Endothelial cell of umbilical vein (primary cell): ENCODE results near the gene MVB12B. TPM values are rescaled to one million over a fixed set of nuclear protein-coding genes. Genes with fewer than 3 reads are reported as not detected.

ENCODE experiments used
- BruUV-seq: library from RNA; stranded (reverse); fragments of 400-500 nt; replicated peaks from 2 replicates; lab custom pipeline; 2021; lab: Mats Ljungman, UMichigan
- CTCF ChIA-PET: fragments of 300-600, 350-600 bp; sonication (Branson Sonifier 250); formaldehyde crosslinking; loops from one replicate; lab custom pipeline; 2021; ENCODE audit warnings: antibody characterized with exemption, inconsistent platforms; lab: Charles Lee
- POLR2A ChIA-PET: fragments of 300-600, 350-600 bp; sonication (Branson Sonifier 250); formaldehyde crosslinking; loops from one replicate; lab custom pipeline; 2021; ENCODE audit warnings: antibody characterized with exemption, inconsistent platforms; lab: Charles Lee
- DNase-seq: peaks from one replicate; pipeline ENCODE4 v3.0.0-alpha.2; 2011; ENCODE audit warnings: low read depth, low spot score
- FAIRE-seq: peaks from 2 replicates; lab custom pipeline; 2011; peaks lifted over from hg19 to GRCh38; lab: Jason Lieb, UNC
- H2AFZ ChIP-seq: 2 replicates; pipeline ENCODE4 v1.6.0; 2012; ENCODE audit warnings: low read depth, low read length, control low read depth, inconsistent platforms
- H3K27ac ChIP-seq: 2 replicates; pipeline ENCODE4 v1.5.1; 2011; ENCODE audit warnings: low read depth, mild to moderate bottlenecking, control low read depth, low read length, moderate library complexity; ENCODE audit not compliant: insufficient read depth
- H3K27me3 ChIP-seq, 2 experiments: 2 replicates each; pipeline versions ENCODE4 v1.6.0 to v1.6.1; 2011; ENCODE audit warnings: low read length in 2 of 2, mixed read lengths in 1 of 2; ENCODE audit not compliant: control insufficient read depth in 2 of 2, insufficient read depth in 2 of 2
- H3K36me3 ChIP-seq, 2 experiments: 2 replicates in 1 of 2; 3 replicates in 1 of 2; pipeline ENCODE4 v1.5.1; 2011; ENCODE audit warnings: low read length in 2 of 2, mild to moderate bottlenecking in 1 of 2, moderate library complexity in 1 of 2; ENCODE audit not compliant: control insufficient read depth in 2 of 2, insufficient read depth in 2 of 2; ENCODE audit errors: extremely low read depth in 1 of 2
- H3K4me1 ChIP-seq: 3 replicates; pipeline ENCODE4 v1.5.1; 2011; ENCODE audit warnings: mild to moderate bottlenecking, low read length; ENCODE audit not compliant: control insufficient read depth, insufficient read depth; ENCODE audit errors: extremely low read depth
- H3K4me2 ChIP-seq: 2 replicates; pipeline ENCODE4 v1.6.1; 2011; ENCODE audit warnings: low read length, control low read depth, mixed read lengths; ENCODE audit not compliant: insufficient read depth
- H3K4me3 ChIP-seq, 3 experiments: fragments of 200-600 bp in 1 of 3; sonication (generic), shearing (Covaris generic) in 1 of 3; replicated peaks in 1 of 3; 2 replicates each; pipeline ENCODE4 v1.5.1; 2011 to 2016; ENCODE audit warnings: control low read depth in 3 of 3, low read length in 3 of 3, mild to moderate bottlenecking in 2 of 3, inconsistent platforms in 1 of 3, low read depth in 1 of 3, moderate library complexity in 1 of 3; ENCODE audit not compliant: insufficient read depth in 1 of 3
- H3K79me2 ChIP-seq: 2 replicates; pipeline ENCODE4 v1.6.0; 2012; ENCODE audit warnings: low read length, inconsistent platforms; ENCODE audit not compliant: control insufficient read depth, insufficient read depth
- H3K9ac ChIP-seq: replicated peaks from 2 replicates; pipeline ENCODE3; 2011; ENCODE audit warnings: low read length, control low read depth; ENCODE audit not compliant: insufficient read depth; ENCODE audit errors: extremely low read depth
- H3K9me1 ChIP-seq: replicated peaks from 3 replicates; pipeline ENCODE4 v1.6.0; 2011; ENCODE audit warnings: mild to moderate bottlenecking, low read length; ENCODE audit not compliant: control insufficient read depth, insufficient read depth; ENCODE audit errors: extremely low read depth
- H3K9me3 ChIP-seq: replicated peaks from 2 replicates; pipeline ENCODE4 v1.5.1; 2012; ENCODE audit warnings: low read length, inconsistent platforms; ENCODE audit not compliant: control insufficient read depth, insufficient read depth
- H4K20me1 ChIP-seq: replicated peaks from 2 replicates; pipeline ENCODE3; 2011; ENCODE audit warnings: mild to moderate bottlenecking, low read length; ENCODE audit not compliant: control insufficient read depth, insufficient read depth; ENCODE audit errors: extremely low read depth
- CTCF ChIP-seq, 2 donors: IDR thresholded peaks; 1 replicate in 1 of 2; 2 replicates in 1 of 2; pipeline ENCODE4 v1.5.1; 2011; ENCODE audit warnings: low read length in 2 of 2, mild to moderate bottlenecking in 2 of 2, moderate library complexity in 2 of 2, control low read depth in 1 of 2, inconsistent platforms in 1 of 2, low read depth in 1 of 2; ENCODE audit not compliant: insufficient read depth in 1 of 2; ENCODE audit errors: extremely low read depth in 1 of 2
- EZH2 ChIP-seq: IDR thresholded peaks from 2 replicates; pipeline ENCODE4 v1.6.1; 2012; ENCODE audit warnings: borderline replicate concordance, low read depth, mild to moderate bottlenecking, moderate library complexity, low read length, inconsistent platforms; ENCODE audit not compliant: severe bottlenecking
- FOS ChIP-seq: IDR thresholded peaks from 2 replicates; pipeline ENCODE4 v1.6.1; 2011; ENCODE audit warnings: mild to moderate bottlenecking, low read length, moderate library complexity, borderline replicate concordance; ENCODE audit not compliant: insufficient read depth
- GATA2 ChIP-seq: IDR thresholded peaks from 2 replicates; pipeline ENCODE4 v1.7.0; 2011; ENCODE audit warnings: low read depth, mild to moderate bottlenecking, moderate library complexity, mixed read lengths, low read length; ENCODE audit not compliant: insufficient read length, insufficient read depth
- JUN ChIP-seq: IDR thresholded peaks from 2 replicates; pipeline ENCODE4 v1.6.1; 2011; ENCODE audit warnings: borderline replicate concordance, low read depth; ENCODE audit not compliant: insufficient read length, insufficient read depth
- MAX ChIP-seq: IDR thresholded peaks from 2 replicates; pipeline ENCODE4 v1.6.1; 2011; ENCODE audit not compliant: insufficient read depth, insufficient read length
- MYC ChIP-seq: IDR thresholded peaks from one replicate; pipeline ENCODE4 v1.6.1; 2011; ENCODE audit warnings: mild to moderate bottlenecking, low read depth, low read length
- POLR2A ChIP-seq: IDR thresholded peaks from 2 replicates; pipeline ENCODE4 v1.6.1; 2012; ENCODE audit warnings: low read depth, mild to moderate bottlenecking, control low read depth, low read length
- POLR2AphosphoS5 ChIP-seq: IDR thresholded peaks from 2 replicates; pipeline ENCODE4 v1.6.1; 2012; ENCODE audit warnings: low read depth, mild to moderate bottlenecking, control low read depth, low read length, moderate library complexity; ENCODE audit not compliant: insufficient read depth
- dilution Hi-C: fragments of 300-500 bp; cut with MboI; formaldehyde crosslinking; loops from one replicate; pipeline ENCODE4 v1.15.0; 2019; ENCODE audit warnings: low sequenced_read_pairs; ENCODE audit not compliant: extremely low pct_ligation_motif_present
- intact Hi-C: fragments of 100-400 bp; cut with micrococcal nuclease; formaldehyde crosslinking; loops from one replicate; pipeline ENCODE4 v1.10.0; 2022
- polyA plus RNA-seq, 4 experiments: library from polyadenylated mRNA; depleted of rRNA in 3 of 4; stranded (reverse) in 3 of 4; unstranded in 1 of 4; fragments of >200 nt; gene quantifications; 2 replicates each; pipeline versions ENCODE4 v1.2.1 to v1.2.3, GENCODE V29; 2011 to 2012; ENCODE audit warnings: missing spikeins in 1 of 4
- total RNA-seq: library from RNA; stranded (reverse); gene quantifications from 2 replicates; pipeline ENCODE4 v1.2.3, GENCODE V29; 2021

The MVB12B gene
- total and polyA plus RNA-seq, 2 donors (not counting 3 experiments of a cell fraction or from before 2014, with no cell fraction given) = 6.6 to 17.3 TPM

DNA sequence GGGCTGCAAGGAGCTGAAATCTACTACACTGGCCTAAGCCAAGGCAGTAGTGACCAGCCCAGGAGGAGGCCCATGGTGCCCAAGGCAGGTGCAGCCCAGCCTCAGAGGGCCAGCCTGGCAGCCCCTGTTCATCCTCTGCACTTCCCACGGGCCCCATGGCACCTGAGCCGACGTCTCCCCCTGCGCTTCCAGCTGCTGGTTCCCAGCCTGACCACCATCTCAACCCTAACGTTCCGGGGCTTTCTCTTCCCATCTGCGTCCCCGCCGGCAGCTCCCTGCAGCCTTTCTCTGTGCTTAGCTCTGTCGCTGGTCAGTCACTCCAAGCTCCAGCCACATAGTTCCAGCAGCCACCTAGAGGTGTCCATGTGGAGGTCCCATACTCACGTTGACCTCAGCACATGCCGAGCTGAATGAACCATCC, 181.6 kb downstream of the MVB12B start:
- ChIA-PET CTCF (interaction anchor here (0.8 to 2.2 kb wide), 5 partner anchors 9 to 49 kb away, joined by 3 to 7 read pairs (median 4); no protein-coding TSS in a partner anchor), POLR2A (no interaction called here)
- Histone ChIP-seq H3K9me1 (no peaks in the 10 kb centered on the region), H2AFZ (no peak overlapping the region), H3K9me3 (no peaks in the 10 kb centered on the region), H3K36me3 (no peaks in the 10 kb centered on the region), H3K4me2 (no peak overlapping the region), H3K79me2 (no peaks in the 10 kb centered on the region), H3K9ac (no peak overlapping the region), H3K4me1 (no peaks in the 10 kb centered on the region), H4K20me1 (no peaks in the 10 kb centered on the region), H3K4me3 (no peak overlapping the region), H3K27ac (no peak overlapping the region), H3K27me3 (peaks cover 0 to 7% of the 10 kb centered on the region in 2 experiments)
- FAIRE-seq = no peak
- no TSS peak for BruUV-seq
- dilution Hi-C loops = no loop called here
- no peak for DNase-seq
- TF ChIP-seq GATA2 (no peak), POLR2A (no peak), FOS (no peak), MYC (no peak), JUN (no peak), POLR2AphosphoS5 (no peak), MAX (no peak), CTCF (IDR thresholded peaks at IDR 0.05; ENCODE audit: extremely low read depth in 1 of 2, insufficient read depth in 1 of 2, low read depth in 1 of 2, low read length in 2 of 2) (no peak), EZH2 (no peak)
- intact Hi-C loops = no loop called here
